Bronchial epithelial cell (primary cell): ENCODE data around the gene AFF3. TPM values are rescaled to one million over a fixed set of nuclear protein-coding genes. Genes with fewer than 3 reads are reported as not detected.

ENCODE experiments used
- DNase-seq: peaks from one replicate; pipeline ENCODE4 v3.0.0-alpha.2; 2010; ENCODE audit warnings: low read depth
- FAIRE-seq: peaks from 2 replicates; lab custom pipeline; 2011; peaks lifted over from hg19 to GRCh38; lab: Jason Lieb, UNC
- H3K27me3 ChIP-seq: 2 replicates; pipeline ENCODE4 v1.5.1; 2011; ENCODE audit warnings: low read length; ENCODE audit not compliant: control insufficient read depth, insufficient read depth
- H3K36me3 ChIP-seq: 2 replicates; pipeline ENCODE4 v1.5.1; 2011; ENCODE audit warnings: low read length; ENCODE audit not compliant: control insufficient read depth, insufficient read depth
- H3K4me3 ChIP-seq: 2 replicates; pipeline ENCODE4 v1.5.1; 2011; ENCODE audit warnings: mild to moderate bottlenecking, low read depth, low read length, control low read depth
- CTCF ChIP-seq: IDR thresholded peaks from 2 replicates; pipeline ENCODE4 v1.5.1; 2011; ENCODE audit warnings: mild to moderate bottlenecking, moderate library complexity, low read length, control low read depth, inconsistent platforms; ENCODE audit not compliant: insufficient read depth, severe bottlenecking
- total RNA-seq: library from RNA; depleted of rRNA; stranded (reverse); fragments of >200 nt; gene quantifications from 2 replicates; pipeline ENCODE4 v1.2.1, GENCODE V29; 2014

Gene AFF3
- total RNA-seq, 1 donor from 2014 or later = not detected

- H3K4me3 ChIP-seq = no peak overlapping the region
- TF ChIP-seq CTCF = no peak
- no peaks in the 10 kb centered on the region for H3K36me3 ChIP-seq
- DNase-seq (no peak), FAIRE-seq (no peak)
- H3K27me3 ChIP-seq = no peaks in the 10 kb centered on the region
Observed at GRCh38 chr2:99852376-99852934, 289.9 kb downstream of the AFF3 start.

GRCh38 chr2:99851811-99852210 is 290.6 kb downstream of the AFF3 start:
- TF ChIP-seq CTCF = no peak
- no peak overlapping the region for H3K4me3 ChIP-seq
- H3K36me3 ChIP-seq = no peaks in the 10 kb centered on the region
- DNase-seq (no peak), FAIRE-seq (no peak)
- H3K27me3 ChIP-seq = no peaks in the 10 kb centered on the region

GRCh38 chr2:99851089-99851488 is 291.3 kb downstream of the AFF3 start:
- no peak for TF ChIP-seq CTCF
- Histone ChIP-seq H3K4me3 (no peak overlapping the region), H3K27me3 (no peaks in the 10 kb centered on the region), H3K36me3 (no peaks in the 10 kb centered on the region)
- no peak for DNase-seq
- no peak for FAIRE-seq

- no peaks in the 10 kb centered on the region for H3K27me3 ChIP-seq
- DNase-seq (peak; percentile 49), FAIRE-seq (no peak)
- no peak for TF ChIP-seq CTCF
- H3K4me3 ChIP-seq = no peak overlapping the region
- no peaks in the 10 kb centered on the region for H3K36me3 ChIP-seq
Observed at GRCh38 chr2:99850084-99850710, 292.2 kb downstream of the AFF3 start.

GRCh38 chr2:99846462-99847107 is 295.8 kb downstream of the AFF3 start:
- no peak for TF ChIP-seq CTCF
- H3K36me3 ChIP-seq = no peaks in the 10 kb centered on the region
- no peaks in the 10 kb centered on the region for H3K27me3 ChIP-seq
- DNase-seq (no peak), FAIRE-seq (no peak)
- H3K4me3 ChIP-seq = no peak overlapping the region
